IPS-18a (cell line): ENCODE results near the gene SGMS1.
"Not testable (repeated sequence)": the region's sequence is repeated elsewhere in the genome, so short reads cannot be mapped to it uniquely, and the experiment has no call there.

ENCODE experiments used
- H3K27ac ChIP-seq: one replicate; pipeline ENCODE4 v1.5.1; 2013; ENCODE audit warnings: low read length
- H3K27me3 ChIP-seq: one replicate; pipeline ENCODE4 v1.6.1; 2013; ENCODE audit warnings: mild to moderate bottlenecking, low read length; ENCODE audit not compliant: control insufficient read depth, insufficient read depth
- H3K36me3 ChIP-seq: one replicate; pipeline ENCODE4 v1.6.1; 2013; ENCODE audit warnings: low read depth, low read length; ENCODE audit not compliant: control insufficient read depth
- H3K4me1 ChIP-seq: one replicate; pipeline ENCODE4 v1.6.1; 2013; ENCODE audit warnings: low read depth, low read length; ENCODE audit not compliant: control insufficient read depth
- H3K4me3 ChIP-seq: one replicate; pipeline ENCODE4 v1.5.1; 2013; ENCODE audit warnings: low read length
- H3K9ac ChIP-seq: one replicate; pipeline ENCODE4 v1.6.1; 2013; ENCODE audit warnings: mild to moderate bottlenecking, low read length, moderate library complexity
- H3K9me3 ChIP-seq: one replicate; pipeline ENCODE4 v1.6.1; 2013; ENCODE audit warnings: low read depth, low read length; ENCODE audit not compliant: control insufficient read depth

The SGMS1 gene

GRCh38 chr10:50506861-50507573 is 116.7 kb downstream of the SGMS1 start:
- Histone ChIP-seq H3K9me3 (no peaks in the 10 kb centered on the region), H3K27ac (no peak overlapping the region), H3K9ac (no peak overlapping the region), H3K27me3 (no peaks in the 10 kb centered on the region), H3K4me1 (peaks cover 29% of the 10 kb centered on the region), H3K4me3 (no peak overlapping the region), H3K36me3 (no peaks in the 10 kb centered on the region)

DNA sequence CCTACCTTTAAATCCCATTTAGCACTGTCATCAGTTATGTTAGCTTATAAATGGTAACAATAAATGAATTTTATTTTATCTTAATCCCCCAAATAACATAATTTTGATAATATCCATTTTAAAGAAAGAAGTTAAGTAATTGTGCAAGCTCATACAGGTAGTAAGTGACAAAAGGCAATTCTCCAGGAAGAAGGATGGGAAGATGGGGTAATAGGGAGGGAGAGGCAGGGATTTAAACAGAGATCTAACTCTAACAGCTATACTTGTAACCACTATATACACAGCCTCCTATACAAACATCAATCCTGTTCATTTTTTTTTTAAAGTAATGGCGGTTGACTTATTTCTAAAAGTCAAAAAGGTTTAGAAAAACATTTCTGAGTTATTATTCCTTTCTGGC is 119.4 kb downstream of the SGMS1 start:
- H3K27ac ChIP-seq: no peak overlapping the region

DNA sequence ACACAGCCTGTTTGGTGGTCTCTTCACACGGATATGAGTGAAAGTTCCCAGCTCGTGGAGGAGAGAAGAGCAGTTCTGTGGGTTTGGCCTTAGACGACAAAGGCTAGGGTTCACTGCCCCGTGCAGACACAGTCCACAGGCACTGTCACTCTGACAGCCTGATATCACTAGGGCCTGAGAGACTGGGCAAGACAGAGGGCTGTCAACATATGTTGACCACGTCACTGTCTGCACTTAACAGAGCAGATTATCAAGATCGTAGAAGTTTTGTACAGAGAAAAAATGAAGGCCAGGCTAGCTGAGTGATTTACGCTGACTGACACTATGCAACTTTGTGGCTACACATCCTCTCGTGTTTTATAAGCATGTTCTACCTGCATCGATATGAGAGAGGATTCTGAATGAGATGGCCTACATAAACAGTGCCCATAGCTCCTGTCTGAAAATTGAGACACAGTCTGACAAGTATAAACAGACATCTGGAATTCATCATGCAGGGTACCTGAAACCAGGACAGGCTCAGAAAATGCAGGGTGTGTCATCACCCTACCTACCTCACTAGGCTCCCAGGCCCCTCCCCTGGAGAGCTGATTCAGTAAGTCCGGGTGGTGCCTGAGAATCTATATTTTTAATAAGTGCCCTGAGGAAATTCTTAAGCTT is 120.0 kb downstream of the SGMS1 start:
- H3K27ac ChIP-seq: no peak overlapping the region
- peaks cover 29% of the 10 kb centered on the region for H3K4me1 ChIP-seq
- H3K9ac ChIP-seq: no peak overlapping the region

More for the DNA sequence above, 119.4 kb downstream of the SGMS1 start:
- no peaks in the 10 kb centered on the region for H3K9me3 ChIP-seq
- no peaks in the 10 kb centered on the region for H3K27me3 ChIP-seq
- no peaks in the 10 kb centered on the region for H3K36me3 ChIP-seq
- H3K9ac ChIP-seq: no peak overlapping the region
- no peak overlapping the region for H3K4me3 ChIP-seq
- H3K4me1 ChIP-seq: peaks cover 29% of the 10 kb centered on the region

DNA sequence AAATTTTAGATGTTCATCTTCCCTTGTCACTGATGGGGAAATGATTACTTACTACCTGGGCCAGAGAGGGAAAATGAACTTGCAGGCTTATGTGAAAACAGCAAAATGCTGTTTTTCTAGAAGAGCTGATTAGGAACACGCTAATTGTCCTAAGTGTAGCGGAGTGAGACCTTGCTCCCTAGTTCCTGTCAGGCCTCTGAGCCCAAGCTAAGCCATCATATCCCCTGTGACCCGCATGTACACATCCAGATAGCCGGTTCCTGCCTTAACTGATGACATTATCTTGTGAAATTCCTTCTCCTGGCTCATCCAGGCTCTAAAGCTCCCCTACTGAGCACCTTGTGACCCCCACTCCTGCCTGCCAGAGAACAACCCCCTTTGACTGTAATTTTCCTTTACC is 120.6 kb downstream of the SGMS1 start:
- H3K36me3 ChIP-seq, H3K9me3 ChIP-seq, H3K27ac ChIP-seq, H3K9ac ChIP-seq, H3K4me3 ChIP-seq, H3K27me3 ChIP-seq: not testable (repeated sequence)
- H3K4me1 ChIP-seq: peaks cover 29% of the 10 kb centered on the region

More for the DNA sequence above, 120.0 kb downstream of the SGMS1 start:
- Histone ChIP-seq H3K36me3 (no peaks in the 10 kb centered on the region), H3K4me3 (no peak overlapping the region), H3K27me3 (no peaks in the 10 kb centered on the region), H3K9me3 (no peaks in the 10 kb centered on the region)

- Histone ChIP-seq H3K9me3 (no peaks in the 10 kb centered on the region), H3K27ac (no peak overlapping the region), H3K9ac (no peak overlapping the region), H3K4me1 (peaks cover 23% of the 10 kb centered on the region), H3K27me3 (no peaks in the 10 kb centered on the region), H3K4me3 (no peak overlapping the region), H3K36me3 (no peaks in the 10 kb centered on the region)
Observed at GRCh38 chr10:50501924-50502452, 121.8 kb downstream of the SGMS1 start.

DNA sequence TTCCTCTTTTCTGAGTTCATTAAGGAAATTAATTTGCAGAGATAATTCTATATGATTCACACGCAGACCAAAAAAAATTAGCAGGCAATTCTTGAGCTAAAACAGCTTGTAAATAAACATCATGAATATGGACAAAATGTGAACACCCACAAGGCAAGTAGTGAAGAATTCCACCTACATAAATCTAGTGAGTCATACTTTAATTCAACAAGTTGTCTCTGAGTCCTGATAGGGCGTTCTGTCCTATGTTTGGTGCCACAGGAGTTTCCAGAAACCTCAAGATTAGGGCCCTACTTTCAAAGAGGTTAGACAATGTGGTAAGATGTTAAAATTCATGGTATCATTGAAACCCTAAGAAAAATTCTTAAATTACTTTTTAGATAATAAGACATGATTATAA is 122.3 kb downstream of the SGMS1 start:
- H3K9me3 ChIP-seq: no peaks in the 10 kb centered on the region
- no peaks in the 10 kb centered on the region for H3K36me3 ChIP-seq
- no peaks in the 10 kb centered on the region for H3K27me3 ChIP-seq
- H3K9ac ChIP-seq: no peak overlapping the region
- peaks cover 18% of the 10 kb centered on the region for H3K4me1 ChIP-seq
- no peak overlapping the region for H3K4me3 ChIP-seq
- no peak overlapping the region for H3K27ac ChIP-seq

DNA sequence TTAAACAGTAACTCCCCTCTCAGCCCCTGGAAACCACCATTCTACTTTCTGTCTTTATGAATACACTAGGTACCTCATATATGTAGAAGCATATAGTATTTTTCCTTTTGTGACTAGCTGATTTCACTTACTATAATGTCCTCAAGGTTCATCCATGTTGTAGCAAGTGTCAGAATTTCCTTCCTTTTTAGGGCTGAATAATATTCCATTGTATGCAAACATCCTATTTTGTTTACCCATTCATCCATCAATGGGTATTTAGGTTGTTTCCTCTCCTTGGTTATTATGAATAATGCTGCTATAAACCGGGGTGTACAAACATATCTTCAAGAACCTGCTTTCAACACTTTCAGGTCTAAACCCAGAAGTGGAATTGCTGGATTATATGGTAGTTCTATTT is 125.3 kb downstream of the SGMS1 start:
- Histone ChIP-seq H3K9ac (no peak overlapping the region), H3K4me3 (no peak overlapping the region), H3K36me3 (no peaks in the 10 kb centered on the region), H3K27ac (no peak overlapping the region), H3K27me3 (no peaks in the 10 kb centered on the region), H3K9me3 (no peaks in the 10 kb centered on the region), H3K4me1 (peaks cover 11% of the 10 kb centered on the region)

GRCh38 chr10:50497758-50498157 is 126.0 kb downstream of the SGMS1 start:
- Histone ChIP-seq H3K4me3 (no peak overlapping the region), H3K27ac (no peak overlapping the region), H3K4me1 (peaks cover 6% of the 10 kb centered on the region), H3K9ac (no peak overlapping the region), H3K36me3 (no peaks in the 10 kb centered on the region), H3K27me3 (no peaks in the 10 kb centered on the region), H3K9me3 (no peaks in the 10 kb centered on the region)

- Histone ChIP-seq H3K27ac (no peak overlapping the region), H3K4me3 (no peak overlapping the region)
Observed at GRCh38 chr10:50496228-50496627, 127.5 kb downstream of the SGMS1 start.

DNA sequence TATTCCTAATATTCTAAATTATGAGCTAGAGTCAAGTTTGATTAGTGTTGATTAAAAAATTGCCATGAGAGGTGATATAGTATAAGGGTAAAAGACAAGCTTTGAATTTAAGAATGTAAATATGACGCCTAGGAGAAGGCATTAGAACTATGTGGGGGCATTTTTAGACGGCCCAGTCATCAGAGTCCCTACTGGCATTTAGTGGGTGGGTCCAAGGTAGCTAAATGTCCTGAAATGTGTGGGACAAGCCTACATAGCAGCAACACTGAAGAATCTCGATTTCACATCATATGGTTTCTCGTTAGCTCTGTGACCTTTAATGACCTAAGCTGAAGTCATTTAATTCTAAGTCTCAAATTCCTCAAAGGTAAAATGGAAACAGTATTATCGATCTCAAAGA is 133.5 kb downstream of the SGMS1 start:
- H3K27ac ChIP-seq: no peak overlapping the region
- no peaks in the 10 kb centered on the region for H3K9me3 ChIP-seq
- H3K4me1 ChIP-seq: no peaks in the 10 kb centered on the region

More at GRCh38 chr10:50496228-50496627, 127.5 kb downstream of the SGMS1 start:
- H3K36me3 ChIP-seq: no peaks in the 10 kb centered on the region
- H3K9me3 ChIP-seq: no peaks in the 10 kb centered on the region
- no peak overlapping the region for H3K9ac ChIP-seq
- H3K4me1 ChIP-seq: no peaks in the 10 kb centered on the region
- H3K27me3 ChIP-seq: no peaks in the 10 kb centered on the region

DNA sequence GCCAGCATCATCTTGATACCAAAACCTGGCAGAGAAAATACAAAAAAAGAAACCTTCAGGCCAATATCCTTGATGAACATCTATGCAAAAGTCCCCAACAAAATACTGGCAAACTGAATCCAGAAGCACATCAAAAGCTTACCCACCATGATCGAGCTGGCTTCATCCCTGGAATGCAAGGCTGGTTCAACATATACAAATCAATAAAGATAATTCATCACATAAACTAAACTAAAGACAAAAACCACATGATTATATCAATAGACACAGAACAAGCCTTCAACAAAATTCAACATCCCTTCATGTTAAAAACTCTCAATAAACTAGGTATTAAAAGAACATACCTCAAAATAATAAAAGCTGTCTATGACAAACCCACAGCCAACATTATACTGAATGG is 139.2 kb downstream of the SGMS1 start:
- H3K9ac ChIP-seq, H3K9me3 ChIP-seq, H3K4me3 ChIP-seq, H3K27ac ChIP-seq, H3K4me1 ChIP-seq, H3K27me3 ChIP-seq, H3K36me3 ChIP-seq: not testable (repeated sequence)

More for the DNA sequence above, 133.5 kb downstream of the SGMS1 start:
- H3K4me3 ChIP-seq: no peak overlapping the region
- H3K9ac ChIP-seq: no peak overlapping the region
- H3K27me3 ChIP-seq: no peaks in the 10 kb centered on the region
- H3K36me3 ChIP-seq: no peaks in the 10 kb centered on the region
